K562 (cell line): ENCODE data around the gene MAP1A. TPM values are rescaled to one million over a fixed set of nuclear protein-coding genes. Genes with fewer than 3 reads are reported as not detected.

ENCODE experiments used
- CBX2 ChIP-seq: fragments of 200-600 bp; sonication (generic); IDR thresholded peaks from one replicate; pipeline ENCODE4 v1.6.1; 2012; ENCODE audit warnings: mild to moderate bottlenecking, low read length, inconsistent platforms; ENCODE audit not compliant: insufficient read depth, poor library complexity, severe bottlenecking
- CHD2 ChIP-seq: IDR thresholded peaks from 2 replicates; pipeline ENCODE4 v1.6.1; 2011; ENCODE audit warnings: low read depth, low read length
- CREBBP ChIP-seq: IDR thresholded peaks from one replicate; pipeline ENCODE4 v1.6.1; 2012; ENCODE audit warnings: low read depth, mild to moderate bottlenecking, control low read depth, inconsistent platforms, low read length
- IRF2 ChIP-seq: sonication (generic); formaldehyde crosslinking; IDR thresholded peaks from 2 replicates; pipeline ENCODE4 v1.8.1; 2022; ENCODE audit warnings: mild to moderate bottlenecking, missing genetic modification reagents
- MCM3 ChIP-seq: fragments of 450-650 bp; IDR thresholded peaks from 2 replicates; pipeline ENCODE4 v1.6.1; 2016
- MEF2D ChIP-seq: conservative IDR thresholded peaks from 2 replicates; pipeline ENCODE4 v1.6.1; 2016; ENCODE audit warnings: low read depth, missing genetic modification characterization, missing compliant biosample characterization
- PHF20 ChIP-seq: fragments of 450-650 bp; IDR thresholded peaks from 2 replicates; pipeline ENCODE4 v1.6.1; 2018; ENCODE audit not compliant: partially characterized antibody
- PTTG1 ChIP-seq: fragments of 450-650 bp; IDR thresholded peaks from 2 replicates; pipeline ENCODE4 v1.6.1; 2016; ENCODE audit warnings: low read depth, mild to moderate bottlenecking, missing genetic modification characterization, missing compliant biosample characterization
- SAFB2 ChIP-seq: fragments of 200-400 bp; formaldehyde crosslinking; IDR thresholded peaks from 2 replicates; pipeline ENCODE4 v1.6.1; 2018; ENCODE audit warnings: borderline replicate concordance, low read length, low read depth, moderate library complexity; ENCODE audit not compliant: severe bottlenecking
- SIRT6 ChIP-seq: IDR thresholded peaks from one replicate; pipeline ENCODE4 v1.6.1; 2012; ENCODE audit warnings: low read depth, mild to moderate bottlenecking, control low read depth, inconsistent platforms, low read length, moderate library complexity
- TAF9B ChIP-seq: fragments of 450-650 bp; IDR thresholded peaks from 2 replicates; pipeline ENCODE4 v1.6.1; 2018; ENCODE audit warnings: mild to moderate bottlenecking; ENCODE audit not compliant: partially characterized antibody
- ZNF224 ChIP-seq: sonication (generic); formaldehyde crosslinking; IDR thresholded peaks from 2 replicates; pipeline ENCODE4 v1.8.0; 2022; ENCODE audit warnings: mild to moderate bottlenecking, missing genetic modification reagents
- ZNF764 ChIP-seq: fragments of 250-450 bp; sonication (Bioruptor Pico); IDR thresholded peaks from 2 replicates; pipeline ENCODE4 v1.4.0; 2020; ENCODE audit warnings: low read depth, mild to moderate bottlenecking, moderate library complexity
- polyA plus RNA-seq, 8 experiments: library from polyadenylated mRNA; depleted of rRNA in 4 of 8; stranded (reverse) in 5 of 8; unstranded in 3 of 8; fragments of >200 nt; fragmentation: Nextera tagmentation in 2 of 8; fragmentation: Illumina TruSeq in 1 of 8; extraction: Ambion mirVana in 2 of 8; extraction: Trizol in 1 of 8; gene quantifications; 2 replicates each; pipeline versions ENCODE4 v1.2.1 to v1.2.3, GENCODE V29; 2011 to 2014; ENCODE audit warnings: inconsistent platforms in 1 of 8, missing spikeins in 1 of 8
- total RNA-seq, 7 experiments: library from RNA; depleted of rRNA in 6 of 7; stranded (reverse); fragments of >200 nt in 6 of 7; fragmentation: Illumina TruSeq in 2 of 7; extraction: Trizol in 2 of 7; gene quantifications; 2 replicates each; pipeline versions ENCODE4 v1.2.1 to v1.2.3, GENCODE V29; 2011 to 2021; ENCODE audit warnings: low replicate concordance in 1 of 7
- TF ChIP-seq, protein P1 (sequence below): IDR thresholded peaks from 2 replicates; pipeline ENCODE4 v1.6.1; 2011; ENCODE audit not compliant: insufficient read length; ENCODE audit errors: extremely low read depth
- TF ChIP-seq, protein P2 (sequence below): fragments of 250-450 bp; sonication (Bioruptor Pico); IDR thresholded peaks from 2 replicates; pipeline ENCODE4 v1.8.0; 2021; ENCODE audit warnings: mild to moderate bottlenecking, moderate library complexity
- TF ChIP-seq, protein P3 (sequence below): sonication (generic); IDR thresholded peaks from 2 replicates; pipeline ENCODE4 v1.6.1; 2016
- TF ChIP-seq, protein P4 (sequence below): fragments of 450-650 bp; IDR thresholded peaks from one replicate; pipeline ENCODE4 v1.6.1; 2018; ENCODE audit warnings: mild to moderate bottlenecking, moderate library complexity; ENCODE audit not compliant: partially characterized antibody
- TF ChIP-seq, protein P5 (sequence below): fragments of 250-450 bp; sonication (Bioruptor Pico); IDR thresholded peaks from 2 replicates; pipeline ENCODE4 v1.4.0; 2020; ENCODE audit warnings: mild to moderate bottlenecking, moderate library complexity, borderline replicate concordance

The MAP1A gene
- total and polyA plus RNA-seq, 9 of the 15 experiments (the other 6 are each of a cell fraction or from before 2014, with no cell fraction given), result 2.0 to 20.3 (median 7.3) TPM

DNA sequence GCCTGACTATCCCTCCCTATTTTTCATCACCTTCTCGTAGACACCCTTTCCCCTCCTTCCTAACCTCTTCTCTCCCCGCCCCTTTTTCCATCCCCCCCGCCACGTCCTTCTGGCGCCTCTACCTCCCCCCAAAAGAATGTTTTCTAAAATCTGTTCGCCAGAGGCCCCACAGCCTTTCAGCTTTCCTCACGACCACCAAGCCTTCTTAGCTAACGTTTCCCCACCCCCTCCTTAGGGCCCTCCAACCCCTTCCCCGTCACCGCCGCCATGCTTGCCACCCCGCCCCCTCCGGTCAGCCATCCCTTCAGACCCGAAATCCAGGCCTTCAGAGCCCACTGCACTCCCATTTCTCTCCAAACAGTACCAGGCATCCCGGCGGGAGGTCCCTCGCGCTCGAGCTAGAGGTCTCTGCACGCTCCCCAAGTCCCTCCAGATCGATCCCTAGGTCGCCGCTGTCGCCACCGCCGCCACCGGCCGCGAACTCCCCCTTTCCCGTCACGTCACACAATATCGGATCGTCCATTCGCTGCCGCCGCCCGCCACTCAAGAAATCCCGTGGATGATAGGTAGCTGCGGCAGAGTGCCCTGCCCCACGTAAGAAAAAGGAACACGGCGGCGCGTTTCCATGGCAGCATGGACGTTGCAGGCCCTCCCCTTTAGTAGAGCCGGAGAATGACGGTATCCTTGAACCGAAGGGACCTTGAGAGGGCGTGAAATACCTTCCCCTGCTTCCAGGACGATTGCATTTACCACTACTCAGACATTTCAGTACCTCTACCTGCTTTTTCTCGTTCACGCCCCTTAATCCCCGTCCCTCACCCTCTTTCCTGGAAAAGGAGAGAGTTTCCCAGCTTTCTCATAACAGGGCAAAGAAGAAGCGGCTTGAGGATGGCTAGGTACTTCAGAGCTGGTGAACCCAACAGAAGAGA, 24.5 kb upstream of the MAP1A start, which contains the start of gene TP53BP1 (continued):
- TF ChIP-seq, protein P1, sequence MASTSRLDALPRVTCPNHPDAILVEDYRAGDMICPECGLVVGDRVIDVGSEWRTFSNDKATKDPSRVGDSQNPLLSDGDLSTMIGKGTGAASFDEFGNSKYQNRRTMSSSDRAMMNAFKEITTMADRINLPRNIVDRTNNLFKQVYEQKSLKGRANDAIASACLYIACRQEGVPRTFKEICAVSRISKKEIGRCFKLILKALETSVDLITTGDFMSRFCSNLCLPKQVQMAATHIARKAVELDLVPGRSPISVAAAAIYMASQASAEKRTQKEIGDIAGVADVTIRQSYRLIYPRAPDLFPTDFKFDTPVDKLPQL, result no peak
- TF ChIP-seq ZNF224 (CRISPR knock-in tag) (no peak), IRF2 (CRISPR knock-in tag) (no peak), CBX2 (no peak), PHF20 (peak; percentile 63), TAF9B (no peak), MEF2D (tag) (no peak), PTTG1 (no peak), MCM3 (no peak), ZNF764 (CRISPR knock-in tag) (no peak), SAFB2 (no peak), CREBBP (no peak), SIRT6 (no peak), CHD2 (peak; percentile 71)
- TF ChIP-seq, protein P2, sequence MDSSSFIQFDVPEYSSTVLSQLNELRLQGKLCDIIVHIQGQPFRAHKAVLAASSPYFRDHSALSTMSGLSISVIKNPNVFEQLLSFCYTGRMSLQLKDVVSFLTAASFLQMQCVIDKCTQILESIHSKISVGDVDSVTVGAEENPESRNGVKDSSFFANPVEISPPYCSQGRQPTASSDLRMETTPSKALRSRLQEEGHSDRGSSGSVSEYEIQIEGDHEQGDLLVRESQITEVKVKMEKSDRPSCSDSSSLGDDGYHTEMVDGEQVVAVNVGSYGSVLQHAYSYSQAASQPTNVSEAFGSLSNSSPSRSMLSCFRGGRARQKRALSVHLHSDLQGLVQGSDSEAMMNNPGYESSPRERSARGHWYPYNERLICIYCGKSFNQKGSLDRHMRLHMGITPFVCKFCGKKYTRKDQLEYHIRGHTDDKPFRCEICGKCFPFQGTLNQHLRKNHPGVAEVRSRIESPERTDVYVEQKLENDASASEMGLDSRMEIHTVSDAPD, result no peak
- TF ChIP-seq, protein P3, sequence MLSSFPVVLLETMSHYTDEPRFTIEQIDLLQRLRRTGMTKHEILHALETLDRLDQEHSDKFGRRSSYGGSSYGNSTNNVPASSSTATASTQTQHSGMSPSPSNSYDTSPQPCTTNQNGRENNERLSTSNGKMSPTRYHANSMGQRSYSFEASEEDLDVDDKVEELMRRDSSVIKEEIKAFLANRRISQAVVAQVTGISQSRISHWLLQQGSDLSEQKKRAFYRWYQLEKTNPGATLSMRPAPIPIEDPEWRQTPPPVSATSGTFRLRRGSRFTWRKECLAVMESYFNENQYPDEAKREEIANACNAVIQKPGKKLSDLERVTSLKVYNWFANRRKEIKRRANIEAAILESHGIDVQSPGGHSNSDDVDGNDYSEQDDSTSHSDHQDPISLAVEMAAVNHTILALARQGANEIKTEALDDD, result no peak
- TF ChIP-seq, protein P4, sequence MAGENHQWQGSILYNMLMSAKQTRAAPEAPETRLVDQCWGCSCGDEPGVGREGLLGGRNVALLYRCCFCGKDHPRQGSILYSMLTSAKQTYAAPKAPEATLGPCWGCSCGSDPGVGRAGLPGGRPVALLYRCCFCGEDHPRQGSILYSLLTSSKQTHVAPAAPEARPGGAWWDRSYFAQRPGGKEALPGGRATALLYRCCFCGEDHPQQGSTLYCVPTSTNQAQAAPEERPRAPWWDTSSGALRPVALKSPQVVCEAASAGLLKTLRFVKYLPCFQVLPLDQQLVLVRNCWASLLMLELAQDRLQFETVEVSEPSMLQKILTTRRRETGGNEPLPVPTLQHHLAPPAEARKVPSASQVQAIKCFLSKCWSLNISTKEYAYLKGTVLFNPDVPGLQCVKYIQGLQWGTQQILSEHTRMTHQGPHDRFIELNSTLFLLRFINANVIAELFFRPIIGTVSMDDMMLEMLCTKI, result no peak
- TF ChIP-seq, protein P5, sequence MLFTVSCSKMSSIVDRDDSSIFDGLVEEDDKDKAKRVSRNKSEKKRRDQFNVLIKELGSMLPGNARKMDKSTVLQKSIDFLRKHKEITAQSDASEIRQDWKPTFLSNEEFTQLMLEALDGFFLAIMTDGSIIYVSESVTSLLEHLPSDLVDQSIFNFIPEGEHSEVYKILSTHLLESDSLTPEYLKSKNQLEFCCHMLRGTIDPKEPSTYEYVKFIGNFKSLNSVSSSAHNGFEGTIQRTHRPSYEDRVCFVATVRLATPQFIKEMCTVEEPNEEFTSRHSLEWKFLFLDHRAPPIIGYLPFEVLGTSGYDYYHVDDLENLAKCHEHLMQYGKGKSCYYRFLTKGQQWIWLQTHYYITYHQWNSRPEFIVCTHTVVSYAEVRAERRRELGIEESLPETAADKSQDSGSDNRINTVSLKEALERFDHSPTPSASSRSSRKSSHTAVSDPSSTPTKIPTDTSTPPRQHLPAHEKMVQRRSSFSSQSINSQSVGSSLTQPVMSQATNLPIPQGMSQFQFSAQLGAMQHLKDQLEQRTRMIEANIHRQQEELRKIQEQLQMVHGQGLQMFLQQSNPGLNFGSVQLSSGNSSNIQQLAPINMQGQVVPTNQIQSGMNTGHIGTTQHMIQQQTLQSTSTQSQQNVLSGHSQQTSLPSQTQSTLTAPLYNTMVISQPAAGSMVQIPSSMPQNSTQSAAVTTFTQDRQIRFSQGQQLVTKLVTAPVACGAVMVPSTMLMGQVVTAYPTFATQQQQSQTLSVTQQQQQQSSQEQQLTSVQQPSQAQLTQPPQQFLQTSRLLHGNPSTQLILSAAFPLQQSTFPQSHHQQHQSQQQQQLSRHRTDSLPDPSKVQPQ (CRISPR knock-in tag), result no peak
